GM21515 (cell line): Measurements from ENCODE around the gene LPCAT3.

Experiments used
- ATAC-seq: cut with Tn5 transposase; IDR thresholded peaks from one replicate; pipeline ENCODE4 v1.9.1; 2021; ENCODE audit not compliant: unreplicated experiment

Gene LPCAT3

GRCh38 chr12:6965026-6965661 lies 53.1 kb downstream of the LPCAT3 start:
- ATAC-seq: no peak

GRCh38 chr12:6964605-6965025 lies 53.7 kb downstream of the LPCAT3 start:
- ATAC-seq: no peak

- ATAC-seq: no peak
Measured at GRCh38 chr12:6963791-6964413, 54.4 kb downstream of the LPCAT3 start.

DNA sequence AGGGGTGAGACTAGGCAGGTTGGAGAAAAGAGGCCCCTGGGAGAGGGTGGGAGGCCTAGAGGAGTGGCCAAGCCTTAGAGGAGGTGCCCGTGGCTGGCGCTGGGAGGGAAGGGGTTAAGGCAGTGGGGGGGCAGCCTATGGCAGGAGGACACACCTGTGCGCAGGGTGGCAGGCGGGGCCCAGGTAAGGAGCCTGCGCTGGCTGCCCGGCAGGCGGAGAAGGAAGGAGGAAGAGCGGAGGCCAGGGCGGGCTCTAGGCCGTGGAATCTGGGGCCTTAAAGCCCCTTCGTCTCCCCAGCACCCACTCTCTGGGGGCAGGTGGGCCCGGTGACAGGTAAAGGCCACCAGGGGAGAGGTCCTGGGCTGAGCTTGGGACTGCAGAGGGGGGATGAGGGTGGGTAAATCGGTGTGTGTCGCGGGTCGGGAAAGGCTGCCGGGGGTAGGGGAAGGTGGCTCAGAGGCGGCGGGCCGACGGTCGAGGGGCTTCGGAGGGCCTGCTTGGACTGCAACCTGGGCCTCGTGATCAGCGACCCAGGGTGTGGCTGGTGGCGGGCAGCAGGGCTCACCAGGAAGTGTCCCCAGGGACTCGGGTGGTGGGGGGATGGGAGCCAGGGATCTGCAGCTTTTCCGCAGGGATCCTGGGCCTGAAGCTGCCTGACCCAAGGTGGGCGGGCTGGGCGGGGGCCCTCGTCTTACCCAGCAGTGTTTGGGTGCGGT lies 55.1 kb downstream of the LPCAT3 start:
- no peak for ATAC-seq

DNA sequence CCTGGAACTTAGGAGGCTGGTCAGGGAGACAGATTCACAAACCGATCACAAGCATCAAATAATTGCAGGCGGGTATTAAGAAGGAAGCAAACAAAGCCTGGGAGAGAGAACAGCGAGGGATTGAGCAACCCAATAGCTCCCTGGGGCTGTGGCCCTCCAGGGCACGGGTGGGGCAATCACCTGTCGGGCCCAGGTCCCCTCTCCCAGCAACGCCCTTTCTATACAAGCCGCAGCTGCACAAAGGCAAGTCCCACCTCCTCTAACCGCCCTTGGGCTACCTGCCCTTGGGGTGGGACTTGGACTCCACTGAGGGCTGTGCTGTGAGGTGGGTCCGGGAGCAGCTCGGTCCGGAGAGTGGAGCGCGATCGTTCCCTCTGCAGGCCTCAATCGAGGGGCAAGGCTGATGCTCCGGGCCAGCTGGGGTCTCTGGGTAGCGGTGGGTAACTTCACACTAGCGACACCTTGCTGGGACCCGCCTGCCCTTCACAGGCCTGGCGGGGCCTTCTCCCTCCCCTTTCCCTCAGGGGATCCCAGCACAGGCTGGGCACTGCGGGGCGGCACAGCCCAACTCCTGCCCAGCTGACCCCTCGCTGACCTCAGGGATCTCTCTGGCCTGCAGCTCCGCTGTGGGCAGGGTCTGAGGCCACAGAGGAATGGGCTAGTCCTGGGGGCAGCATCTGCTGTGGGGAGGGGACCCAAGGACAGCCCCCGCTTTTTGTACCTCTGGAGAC lies 55.8 kb downstream of the LPCAT3 start:
- ATAC-seq: no peak

DNA sequence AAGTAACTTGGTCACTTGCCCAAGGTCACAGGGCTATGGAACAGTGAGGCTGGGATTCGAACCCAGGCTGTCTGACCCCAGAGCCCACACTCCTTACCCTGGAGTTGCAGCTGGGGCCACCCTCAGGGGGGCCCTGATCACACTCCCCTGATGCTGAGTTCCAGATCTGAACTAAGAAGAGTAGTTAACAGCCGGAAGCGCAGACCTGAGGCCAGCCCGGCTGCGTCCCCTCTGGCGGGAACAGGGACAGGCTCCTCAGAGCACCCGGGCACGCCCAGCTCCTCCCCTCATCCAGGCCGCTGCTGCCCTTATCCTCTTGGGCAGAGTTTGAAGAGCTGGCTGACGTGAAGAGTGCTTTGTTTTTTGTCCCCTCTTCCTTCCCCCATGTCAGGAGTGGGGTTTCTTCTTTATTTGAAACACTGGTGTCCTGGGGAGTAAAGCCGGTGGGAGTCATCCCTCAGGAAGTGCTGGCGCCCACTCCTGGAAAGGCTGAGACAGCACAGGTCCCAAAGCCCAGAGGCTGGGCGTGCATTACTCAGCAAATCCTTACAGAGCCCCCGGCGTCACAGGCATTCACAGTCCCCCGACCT lies 56.5 kb downstream of the LPCAT3 start:
- no peak for ATAC-seq

DNA sequence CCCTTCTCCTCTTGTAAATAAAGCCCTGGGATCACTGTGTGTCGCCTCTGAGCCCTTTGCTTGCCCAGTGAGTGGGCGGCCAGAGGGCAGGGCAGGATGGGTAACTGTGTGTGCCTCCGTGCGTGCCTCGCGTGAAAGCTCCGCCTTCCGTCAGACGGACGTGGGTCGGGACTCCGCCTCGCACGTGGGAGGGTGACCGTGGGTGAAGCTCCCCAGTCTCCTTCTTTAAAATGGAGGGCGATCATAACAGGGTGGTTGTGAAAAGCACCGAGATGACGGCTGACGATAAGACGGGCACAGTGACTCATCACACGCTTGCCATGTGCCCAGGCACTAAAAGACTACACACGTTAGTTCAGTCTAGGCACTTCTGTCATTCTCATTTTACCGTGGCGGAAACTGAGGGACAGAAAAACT lies 57.0 kb downstream of the LPCAT3 start:
- no peak for ATAC-seq

DNA sequence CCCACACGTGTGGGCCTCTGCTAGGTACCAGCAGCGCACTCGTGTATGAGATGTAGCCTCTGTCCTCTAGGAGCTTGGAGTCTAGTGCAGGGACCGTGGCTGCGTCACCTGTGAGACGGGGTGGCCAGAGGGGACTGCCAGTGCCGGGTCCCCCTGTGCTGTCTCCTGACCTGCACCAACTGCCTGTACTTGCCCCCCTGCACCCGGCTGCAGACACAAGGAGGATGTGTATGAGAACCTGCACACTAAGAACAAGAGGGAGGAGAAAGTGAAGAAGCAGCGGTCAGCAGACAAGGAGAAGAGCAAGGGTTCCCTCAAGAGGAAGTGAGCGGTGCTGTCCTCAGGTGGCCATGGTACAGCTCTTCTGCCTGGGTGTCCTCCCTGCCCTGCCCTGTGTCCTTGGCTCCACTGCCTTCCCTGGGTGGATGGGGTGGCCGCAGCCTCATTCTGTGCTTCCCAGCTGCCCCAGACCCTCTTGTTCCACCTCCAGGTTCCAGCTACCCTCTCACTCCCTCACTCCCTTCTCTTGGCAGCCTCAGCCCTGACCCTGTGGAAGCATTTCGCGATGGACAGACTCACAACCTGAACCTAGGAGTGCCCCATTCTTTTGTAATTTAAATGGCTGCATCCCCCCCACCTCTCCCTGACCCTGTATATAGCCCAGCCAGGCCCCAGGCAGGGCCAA lies 57.5 kb downstream of the LPCAT3 start:
- ATAC-seq: peak; percentile 21

DNA sequence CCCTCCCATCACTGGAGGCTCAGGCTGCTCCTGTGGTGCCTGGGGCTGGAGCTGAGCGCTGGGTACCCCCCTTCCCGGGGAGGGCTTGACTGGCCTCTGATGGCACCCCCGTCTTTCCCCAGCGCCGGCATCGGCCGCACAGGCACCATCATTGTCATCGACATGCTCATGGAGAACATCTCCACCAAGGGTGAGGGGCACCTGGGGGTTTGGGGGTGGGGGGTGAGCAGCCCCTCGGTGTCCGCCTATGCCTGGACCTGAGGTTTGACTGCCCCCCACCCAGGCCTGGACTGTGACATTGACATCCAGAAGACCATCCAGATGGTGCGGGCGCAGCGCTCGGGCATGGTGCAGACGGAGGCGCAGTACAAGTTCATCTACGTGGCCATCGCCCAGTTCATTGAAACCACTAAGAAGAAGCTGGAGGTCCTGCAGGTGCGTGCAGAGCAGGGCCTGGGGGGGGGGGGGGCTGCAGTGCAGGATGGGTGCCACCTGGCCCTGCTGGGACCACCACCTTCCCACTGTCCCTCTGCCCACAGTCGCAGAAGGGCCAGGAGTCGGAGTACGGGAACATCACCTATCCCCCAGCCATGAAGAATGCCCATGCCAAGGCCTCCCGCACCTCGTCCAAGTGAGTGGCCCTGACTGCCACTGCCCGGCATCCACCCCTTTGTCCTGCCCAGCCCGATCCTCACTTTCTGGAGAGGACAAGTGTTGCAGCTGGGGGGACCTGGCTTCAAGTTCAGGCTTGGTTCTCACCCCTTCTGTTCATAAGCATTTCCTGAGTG lies 58.3 kb downstream of the LPCAT3 start:
- ATAC-seq: no peak

DNA sequence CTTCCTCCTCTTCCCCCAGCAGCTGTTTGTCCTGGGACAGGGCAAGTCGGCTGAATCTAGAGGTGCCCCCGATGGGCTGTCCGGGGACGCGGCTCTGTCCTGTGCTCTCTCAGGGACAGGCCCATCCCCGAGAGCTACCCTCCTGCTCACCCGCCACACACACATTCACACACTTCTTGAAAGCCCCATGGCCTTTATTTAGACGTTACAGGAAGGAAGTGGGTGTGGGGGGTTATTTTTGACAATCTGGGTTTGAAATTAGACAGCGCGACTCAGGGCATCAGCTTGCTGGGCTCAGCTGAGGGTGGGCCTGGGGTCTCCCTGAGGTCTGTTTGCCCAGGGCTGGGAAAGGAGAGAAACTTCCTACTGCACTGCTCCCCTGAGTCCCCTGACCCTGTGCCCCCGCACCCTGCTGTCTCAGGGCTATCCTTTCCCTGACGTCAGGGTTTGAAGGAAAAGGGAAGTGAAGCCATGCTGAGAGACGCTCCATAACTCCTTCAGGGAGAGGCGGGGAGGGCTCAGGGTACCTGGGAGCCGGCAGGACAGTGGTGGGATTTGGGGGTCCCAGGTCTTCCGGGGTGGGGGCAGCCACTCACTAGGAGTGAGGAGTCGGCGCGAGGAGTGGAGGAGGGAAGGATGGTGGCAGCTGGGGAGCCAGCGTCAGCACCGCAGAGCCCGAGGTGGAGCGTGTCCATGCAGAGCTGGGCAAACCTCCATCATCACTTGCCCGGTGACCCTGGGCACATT lies 59.0 kb downstream of the LPCAT3 start:
- ATAC-seq: peak; percentile 45

DNA sequence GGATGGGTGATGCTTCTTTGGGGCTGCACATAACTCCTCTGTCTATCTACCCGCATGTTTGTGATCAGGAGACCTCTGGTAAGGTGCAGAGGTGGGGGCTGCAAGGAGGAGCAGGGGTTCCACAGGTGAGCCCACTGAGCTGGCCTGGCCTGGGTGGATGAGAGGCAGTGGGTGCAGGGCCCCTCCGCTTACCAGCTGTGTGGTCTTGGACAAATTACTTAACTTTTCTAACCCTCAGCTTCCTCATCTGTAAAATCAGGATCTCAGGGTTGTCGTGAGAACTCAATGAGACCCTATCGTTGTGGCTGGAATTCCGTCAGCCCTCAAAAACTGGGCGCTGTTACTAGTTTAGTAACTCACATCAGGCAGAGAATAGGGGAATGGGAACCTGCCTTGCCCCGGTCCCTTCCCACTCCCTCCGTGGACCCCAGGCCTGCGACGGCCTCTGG lies 59.6 kb downstream of the LPCAT3 start:
- ATAC-seq: no peak

- ATAC-seq: no peak
Measured at GRCh38 chr12:6957741-6958608, 60.3 kb downstream of the LPCAT3 start.

GRCh38 chr12:6957151-6957701 lies 61.0 kb downstream of the LPCAT3 start:
- ATAC-seq: no peak

DNA sequence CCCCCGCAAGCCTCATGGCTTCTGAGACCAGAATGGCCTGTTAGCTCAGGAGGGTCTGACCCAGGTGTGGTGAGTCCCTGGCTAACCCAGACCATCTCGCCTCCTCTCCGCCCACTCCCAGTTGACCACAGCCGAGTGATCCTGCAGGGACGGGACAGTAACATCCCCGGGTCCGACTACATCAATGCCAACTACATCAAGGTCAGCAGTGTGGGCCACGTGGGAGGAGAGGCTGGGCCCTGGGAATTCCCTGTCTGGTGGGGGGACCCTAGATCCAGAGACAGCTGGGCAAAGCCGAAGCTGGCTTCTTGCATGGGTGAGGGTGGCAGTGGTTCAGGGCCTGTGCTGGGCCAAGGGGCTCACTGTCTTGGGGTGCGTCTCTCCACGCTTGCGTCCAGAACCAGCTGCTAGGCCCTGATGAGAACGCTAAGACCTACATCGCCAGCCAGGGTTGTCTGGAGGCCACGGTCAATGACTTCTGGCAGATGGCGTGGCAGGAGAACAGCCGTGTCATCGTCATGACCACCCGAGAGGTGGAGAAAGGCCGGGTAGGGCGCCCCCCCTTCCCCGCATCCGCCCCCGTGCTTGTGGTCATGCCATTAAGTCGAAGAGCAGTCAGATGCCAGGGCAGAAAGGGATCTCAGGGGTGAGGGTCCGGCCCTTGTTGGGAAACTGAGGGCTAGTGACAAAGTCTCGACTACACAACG lies 62.1 kb downstream of the LPCAT3 start:
- no peak for ATAC-seq

DNA sequence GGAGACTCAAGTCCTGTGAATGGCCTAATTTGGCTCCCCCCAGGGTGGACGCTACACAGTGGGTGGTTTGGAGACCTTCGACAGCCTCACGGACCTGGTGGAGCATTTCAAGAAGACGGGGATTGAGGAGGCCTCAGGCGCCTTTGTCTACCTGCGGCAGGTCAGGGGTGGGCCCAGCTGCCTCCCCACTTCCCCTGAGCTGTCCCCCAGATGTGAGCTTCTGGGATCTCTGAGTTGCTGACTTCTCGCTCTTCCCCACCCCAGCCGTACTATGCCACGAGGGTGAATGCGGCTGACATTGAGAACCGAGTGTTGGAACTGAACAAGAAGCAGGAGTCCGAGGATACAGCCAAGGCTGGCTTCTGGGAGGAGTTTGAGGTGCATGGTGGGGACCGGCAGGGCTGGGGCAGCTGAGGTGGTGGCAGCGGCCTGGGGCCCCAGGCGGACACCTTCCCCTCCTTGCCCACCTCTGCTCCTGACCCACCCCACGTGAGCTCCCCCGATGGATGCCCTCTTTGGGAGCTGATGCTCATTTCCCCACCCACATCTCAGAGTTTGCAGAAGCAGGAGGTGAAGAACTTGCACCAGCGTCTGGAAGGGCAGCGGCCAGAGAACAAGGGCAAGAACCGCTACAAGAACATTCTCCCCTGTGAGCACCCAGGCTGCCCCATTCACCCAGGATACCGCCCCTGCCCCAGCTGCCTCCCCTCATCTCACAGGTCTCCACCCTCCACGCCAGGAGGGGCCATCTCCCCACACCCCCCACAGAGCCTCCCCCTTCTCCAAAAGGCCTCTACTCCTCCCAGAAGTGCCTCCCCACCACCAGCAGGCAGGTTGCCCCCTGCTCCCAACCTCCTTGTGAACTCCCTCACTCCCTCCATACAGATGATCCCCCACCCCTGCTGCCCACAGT lies 62.9 kb downstream of the LPCAT3 start:
- ATAC-seq: no peak
